K562 (cell line): ENCODE data around the gene LEPROT. TPM values are rescaled to one million over a fixed set of nuclear protein-coding genes. Genes with fewer than 3 reads are reported as not detected.
A peak's percentile ranks its signal among the peaks of the same experiment; 100 is the strongest.

Experiments
- CHD1 ChIP-seq: fragments of 200-600 bp; sonication (generic); IDR thresholded peaks from one replicate; pipeline ENCODE4 v1.6.1; 2012; ENCODE audit warnings: mild to moderate bottlenecking, moderate library complexity, low read length, inconsistent platforms
- DACH1 ChIP-seq: fragments of 450-650 bp; IDR thresholded peaks from 2 replicates; pipeline ENCODE4 v1.6.1; 2018; ENCODE audit not compliant: partially characterized antibody
- DNMT1 ChIP-seq: fragments of 450-650 bp; IDR thresholded peaks from 2 replicates; pipeline ENCODE4 v1.6.1; 2016; ENCODE audit warnings: antibody characterized with exemption, mild to moderate bottlenecking
- ESRRA ChIP-seq: fragments of 450-650 bp; IDR thresholded peaks from 2 replicates; pipeline ENCODE4 v1.6.1; 2014; ENCODE audit warnings: low read depth, mild to moderate bottlenecking, moderate library complexity, borderline replicate concordance
- FOXP1 ChIP-seq: sonication (generic); formaldehyde crosslinking; IDR thresholded peaks from 2 replicates; pipeline ENCODE4 v1.8.0; 2022; ENCODE audit warnings: mild to moderate bottlenecking, missing genetic modification reagents
- HMG20B ChIP-seq: fragments of 250-450 bp; sonication (Bioruptor Pico); IDR thresholded peaks from 2 replicates; pipeline ENCODE4 v1.5.0; 2021; ENCODE audit warnings: mild to moderate bottlenecking
- MYBL2 ChIP-seq, 2 experiments: fragments of 450-650 bp in 1 of 2; sonication (generic) in 1 of 2; formaldehyde crosslinking in 1 of 2; IDR thresholded peaks; 2 replicates each; pipeline versions ENCODE4 v1.6.1 to v1.8.1; 2017 to 2022; ENCODE audit warnings: borderline replicate concordance in 1 of 2, inconsistent platforms in 1 of 2, low read depth in 1 of 2, mild to moderate bottlenecking in 1 of 2, missing genetic modification reagents in 1 of 2, moderate library complexity in 1 of 2
- POLR2AphosphoS5 ChIP-seq: IDR thresholded peaks from 2 replicates; pipeline ENCODE4 v1.6.1; 2011; ENCODE audit warnings: mild to moderate bottlenecking, low read depth, low read length, moderate library complexity; ENCODE audit not compliant: control insufficient read depth, insufficient read depth
- RBFOX2 ChIP-seq: fragments of 200-400 bp; formaldehyde crosslinking; IDR thresholded peaks from 2 replicates; pipeline ENCODE4 v1.6.1; 2017; ENCODE audit warnings: low read depth, mild to moderate bottlenecking, low read length, moderate library complexity
- TAF15 ChIP-seq: fragments of 200-400 bp; formaldehyde crosslinking; IDR thresholded peaks from 2 replicates; pipeline ENCODE4 v1.6.1; 2017; ENCODE audit warnings: mild to moderate bottlenecking, low read depth, low read length, moderate library complexity
- ZNF197 ChIP-seq: fragments of 200-800 bp; sonication (Bioruptor generic); IDR thresholded peaks from 2 replicates; pipeline ENCODE4 v1.6.1; 2016; ENCODE audit warnings: low read depth, missing genetic modification characterization, missing compliant biosample characterization
- ZNF589 ChIP-seq: fragments of 200-800 bp; sonication (Bioruptor generic); IDR thresholded peaks from 2 replicates; pipeline ENCODE4 v1.6.1; 2016; ENCODE audit warnings: low read depth, missing genetic modification characterization, missing compliant biosample characterization
- polyA plus RNA-seq, 8 experiments: library from polyadenylated mRNA; depleted of rRNA in 4 of 8; stranded (reverse) in 5 of 8; unstranded in 3 of 8; fragments of >200 nt; fragmentation: Nextera tagmentation in 2 of 8; fragmentation: Illumina TruSeq in 1 of 8; extraction: Ambion mirVana in 2 of 8; extraction: Trizol in 1 of 8; gene quantifications; 2 replicates each; pipeline versions ENCODE4 v1.2.1 to v1.2.3, GENCODE V29; 2011 to 2014; ENCODE audit warnings: inconsistent platforms in 1 of 8, missing spikeins in 1 of 8
- total RNA-seq, 7 experiments: library from RNA; depleted of rRNA in 6 of 7; stranded (reverse); fragments of >200 nt in 6 of 7; fragmentation: Illumina TruSeq in 2 of 7; extraction: Trizol in 2 of 7; gene quantifications; 2 replicates each; pipeline versions ENCODE4 v1.2.1 to v1.2.3, GENCODE V29; 2011 to 2021; ENCODE audit warnings: low replicate concordance in 1 of 7
- TF ChIP-seq, protein P1 (sequence below): fragments of 250-450 bp; sonication (Bioruptor Pico); IDR thresholded peaks from 2 replicates; pipeline ENCODE4 v1.5.0; 2022; ENCODE audit warnings: mild to moderate bottlenecking
- TF ChIP-seq, protein P2 (sequence below): fragments of 450-650 bp; formaldehyde crosslinking; IDR thresholded peaks from 2 replicates; pipeline ENCODE4 v1.4.0; 2022; ENCODE audit warnings: missing genetic modification characterization
- TF ChIP-seq, protein P3 (sequence below): fragments of 450-650 bp; IDR thresholded peaks from 2 replicates; pipeline ENCODE4 v1.7.0; 2016; ENCODE audit warnings: borderline replicate concordance

LEPROT gene
- total and polyA plus RNA-seq, 9 of the 15 experiments (the other 6 are each of a cell fraction or from before 2014, with no cell fraction given) = 28.1 to 97.5 (median 45.8) TPM

DNA sequence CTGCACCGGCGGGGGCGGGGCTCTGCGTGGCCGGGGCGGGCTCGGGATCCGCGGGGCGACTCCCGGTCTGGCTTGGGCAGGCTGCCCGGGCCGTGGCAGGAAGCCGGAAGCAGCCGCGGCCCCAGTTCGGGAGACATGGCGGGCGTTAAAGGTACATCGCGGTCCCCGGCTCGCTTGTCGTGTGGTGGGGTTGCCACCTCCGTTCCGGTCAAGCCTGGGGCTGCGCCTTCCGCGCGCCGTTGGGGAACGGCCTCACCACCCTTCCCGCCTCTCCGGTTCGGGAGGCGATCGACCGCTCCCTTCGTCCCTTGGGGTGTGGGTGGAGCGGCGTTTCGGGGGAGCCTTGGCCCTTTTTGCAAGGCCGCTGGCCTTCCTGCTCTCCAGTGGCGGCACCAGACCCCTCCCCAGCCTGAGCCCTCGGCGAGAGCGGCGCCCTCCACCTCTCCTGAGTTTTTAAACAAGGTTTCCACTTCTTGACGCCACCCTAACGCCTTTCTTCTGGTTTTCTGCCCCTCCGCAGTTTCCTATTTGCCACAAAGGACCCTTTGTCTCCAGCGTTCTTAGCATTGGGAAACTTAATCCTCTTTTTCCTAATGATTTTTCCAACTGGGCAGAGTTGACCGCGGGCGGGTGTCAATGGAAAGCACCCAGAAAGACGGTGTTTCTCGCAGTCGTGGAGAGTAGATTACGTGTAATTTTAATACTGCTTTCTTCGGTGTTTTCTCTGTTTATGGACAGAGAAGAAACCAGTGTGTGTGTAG, at the start of gene LEPROT, which contains the start of gene LEPR (continued):
- TF ChIP-seq ZNF197 (CRISPR knock-in tag) (no peak), HMG20B (CRISPR knock-in tag) (no peak), RBFOX2 (peak; percentile 93), DACH1 (no peak), MYBL2 (IDR thresholded peaks at IDR 0.05; ENCODE audit: low read depth) (no peak), MYBL2 (CRISPR knock-in tag; IDR thresholded peaks at IDR 0.05; ENCODE audit: borderline replicate concordance) (no peak), ESRRA (peak; percentile 60; the same call in 1 of the 2 replicates), POLR2AphosphoS5 (peak; percentile 67), DNMT1 (no peak), TAF15 (no peak), CHD1 (peak; percentile 73), ZNF589 (CRISPR knock-in tag) (no peak), FOXP1 (CRISPR knock-in tag) (0 out of 2 replicates have a peak, but pooled peaks have one; percentile 63)
- TF ChIP-seq, protein P1, sequence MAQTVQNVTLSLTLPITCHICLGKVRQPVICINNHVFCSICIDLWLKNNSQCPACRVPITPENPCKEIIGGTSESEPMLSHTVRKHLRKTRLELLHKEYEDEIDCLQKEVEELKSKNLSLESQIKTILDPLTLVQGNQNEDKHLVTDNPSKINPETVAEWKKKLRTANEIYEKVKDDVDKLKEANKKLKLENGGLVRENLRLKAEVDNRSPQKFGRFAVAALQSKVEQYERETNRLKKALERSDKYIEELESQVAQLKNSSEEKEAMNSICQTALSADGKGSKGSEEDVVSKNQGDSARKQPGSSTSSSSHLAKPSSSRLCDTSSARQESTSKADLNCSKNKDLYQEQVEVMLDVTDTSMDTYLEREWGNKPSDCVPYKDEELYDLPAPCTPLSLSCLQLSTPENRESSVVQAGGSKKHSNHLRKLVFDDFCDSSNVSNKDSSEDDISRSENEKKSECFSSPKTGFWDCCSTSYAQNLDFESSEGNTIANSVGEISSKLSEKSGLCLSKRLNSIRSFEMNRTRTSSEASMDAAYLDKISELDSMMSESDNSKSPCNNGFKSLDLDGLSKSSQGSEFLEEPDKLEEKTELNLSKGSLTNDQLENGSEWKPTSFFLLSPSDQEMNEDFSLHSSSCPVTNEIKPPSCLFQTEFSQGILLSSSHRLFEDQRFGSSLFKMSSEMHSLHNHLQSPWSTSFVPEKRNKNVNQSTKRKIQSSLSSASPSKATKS (CRISPR knock-in tag) = no peak
- TF ChIP-seq, protein P2, sequence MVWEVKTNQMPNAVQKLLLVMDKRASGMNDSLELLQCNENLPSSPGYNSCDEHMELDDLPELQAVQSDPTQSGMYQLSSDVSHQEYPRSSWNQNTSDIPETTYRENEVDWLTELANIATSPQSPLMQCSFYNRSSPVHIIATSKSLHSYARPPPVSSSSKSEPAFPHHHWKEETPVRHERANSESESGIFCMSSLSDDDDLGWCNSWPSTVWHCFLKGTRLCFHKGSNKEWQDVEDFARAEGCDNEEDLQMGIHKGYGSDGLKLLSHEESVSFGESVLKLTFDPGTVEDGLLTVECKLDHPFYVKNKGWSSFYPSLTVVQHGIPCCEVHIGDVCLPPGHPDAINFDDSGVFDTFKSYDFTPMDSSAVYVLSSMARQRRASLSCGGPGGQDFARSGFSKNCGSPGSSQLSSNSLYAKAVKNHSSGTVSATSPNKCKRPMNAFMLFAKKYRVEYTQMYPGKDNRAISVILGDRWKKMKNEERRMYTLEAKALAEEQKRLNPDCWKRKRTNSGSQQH (CRISPR knock-in tag) = no peak
- TF ChIP-seq, protein P3, sequence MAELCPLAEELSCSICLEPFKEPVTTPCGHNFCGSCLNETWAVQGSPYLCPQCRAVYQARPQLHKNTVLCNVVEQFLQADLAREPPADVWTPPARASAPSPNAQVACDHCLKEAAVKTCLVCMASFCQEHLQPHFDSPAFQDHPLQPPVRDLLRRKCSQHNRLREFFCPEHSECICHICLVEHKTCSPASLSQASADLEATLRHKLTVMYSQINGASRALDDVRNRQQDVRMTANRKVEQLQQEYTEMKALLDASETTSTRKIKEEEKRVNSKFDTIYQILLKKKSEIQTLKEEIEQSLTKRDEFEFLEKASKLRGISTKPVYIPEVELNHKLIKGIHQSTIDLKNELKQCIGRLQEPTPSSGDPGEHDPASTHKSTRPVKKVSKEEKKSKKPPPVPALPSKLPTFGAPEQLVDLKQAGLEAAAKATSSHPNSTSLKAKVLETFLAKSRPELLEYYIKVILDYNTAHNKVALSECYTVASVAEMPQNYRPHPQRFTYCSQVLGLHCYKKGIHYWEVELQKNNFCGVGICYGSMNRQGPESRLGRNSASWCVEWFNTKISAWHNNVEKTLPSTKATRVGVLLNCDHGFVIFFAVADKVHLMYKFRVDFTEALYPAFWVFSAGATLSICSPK = no peak
